Ovary (tissue), 9 donors: ENCODE data around the gene SPAG16. TPM values are rescaled to one million over a fixed set of nuclear protein-coding genes. Genes with fewer than 3 reads are reported as not detected.

Experiments used
- DNase-seq, 5 donors: peaks; one replicate each; pipeline ENCODE4 v3.0.0-alpha.2; 2019 to 2020
- H3K27ac ChIP-seq, 2 donors: fragments of 200-600 bp; one replicate each; pipeline versions ENCODE4 v1.5.1 to v1.8.0; 2019 to 2022
- H3K27me3 ChIP-seq: fragments of 200-600 bp; one replicate; pipeline ENCODE4 v1.8.0; 2022
- H3K36me3 ChIP-seq: fragments of 200-600 bp; sonication (generic); one replicate; pipeline ENCODE4 v1.5.1; 2019
- H3K4me1 ChIP-seq: one replicate; pipeline ENCODE4 v1.8.1; 2013; ENCODE audit warnings: mild to moderate bottlenecking, moderate library complexity; ENCODE audit not compliant: insufficient read depth
- H3K4me3 ChIP-seq: fragments of 200-600 bp; sonication (generic); one replicate; pipeline ENCODE4 v1.5.1; 2017
- H3K9me3 ChIP-seq, 2 donors: fragments of 200-600 bp in 1 of 2; sonication (generic) in 1 of 2; one replicate each; pipeline versions ENCODE4 v1.5.1 to v1.8.1; 2013 to 2019; ENCODE audit warnings: mild to moderate bottlenecking in 1 of 2, moderate library complexity in 1 of 2
- EP300 ChIP-seq: sonication (generic); formaldehyde crosslinking; IDR thresholded peaks from one replicate; pipeline ENCODE4 v1.6.1; 2017; ENCODE audit warnings: antibody characterized with exemption
- POLR2A ChIP-seq: fragments of 450-650 bp; IDR thresholded peaks from one replicate; pipeline ENCODE4 v1.6.1; 2017; ENCODE audit warnings: antibody characterized with exemption, mild to moderate bottlenecking, moderate library complexity
- WGBS, 3 donors: extraction: QIAGEN DNeasy Blood & Tissue Kit in 1 of 3; methylation state at CpG; one replicate each; pipeline versions ENCODE4 v1.1.5 to v1.1.7; 2013 to 2017; 5-methylcytosine and 5-hydroxymethylcytosine counted together
- intact Hi-C, 4 donors: fragments of 100-400 bp; cut with DNase I; formaldehyde crosslinking; loops; one replicate each; pipeline versions ENCODE4 v1.11.0 to v1.15.1; 2022 to 2023
- polyA plus RNA-seq, 2 donors: library from polyadenylated mRNA; stranded (reverse); fragments of 200-250 nt in 1 of 2; fragments of 350-450 nt in 1 of 2; fragmentation: Illumina TruSeq in 1 of 2; extraction: RNeasy Lipid Tissue Mini Kit (QIAGEN cat#74804) in 1 of 2; gene quantifications; one replicate each; pipeline ENCODE4 v1.2.3, GENCODE V29; 2013 to 2014
- total RNA-seq, 7 donors: library from RNA; depleted of rRNA in 2 of 7; stranded (reverse); fragments of >200 nt in 2 of 7; fragmentation: NEBNext Ultra II Directional in 3 of 7; extraction: Animal tissue kit (Norgen Biotek cat#: 25700) in 3 of 7; gene quantifications; one replicate each; pipeline versions ENCODE4 v1.1.0 to v1.2.4, GENCODE V29; 2016 to 2023
- TF ChIP-seq, protein P1 (sequence below), 3 donors: fragments of 450-650 bp in 2 of 3; fragments of 200-600 bp in 1 of 3; IDR thresholded peaks; one replicate each; pipeline versions ENCODE4 v1.5.1 to v1.8.0; 2016 to 2022; ENCODE audit warnings: antibody characterized with exemption in 3 of 3, mild to moderate bottlenecking in 1 of 3
- donor health status: DM: no; HTN: no; CAD: no; lungs with moderate emphysema.
- donor health status: DM: no; HTN: no; CAD: no.
- donor health status: Bipolar disorder and iron deficiency.
- donor health status: DM: yes; HTN: yes; CAD: no.
- donor health status: DM: no; HTN: no; CAD: no.
- donor health status: DM: yes; HTN: yes; CAD: no.

SPAG16 gene
- total and polyA plus RNA-seq, 9 donors, result 25.2 to 58.7 (median 28.9) TPM

- no peak overlapping the region for H3K4me3 ChIP-seq
- H3K4me1 ChIP-seq, result no peaks in the 10 kb centered on the region
- H3K27ac ChIP-seq, result no peak overlapping the region
- H3K27me3 ChIP-seq, result no peaks in the 10 kb centered on the region
- no peaks in the 10 kb centered on the region for H3K9me3 ChIP-seq
- H3K36me3 ChIP-seq, result no peaks in the 10 kb centered on the region
- no peak for DNase-seq
- intact Hi-C loops, result no loop called here
- TF ChIP-seq POLR2A (no peak), EP300 (no peak)
- TF ChIP-seq, protein P1, sequence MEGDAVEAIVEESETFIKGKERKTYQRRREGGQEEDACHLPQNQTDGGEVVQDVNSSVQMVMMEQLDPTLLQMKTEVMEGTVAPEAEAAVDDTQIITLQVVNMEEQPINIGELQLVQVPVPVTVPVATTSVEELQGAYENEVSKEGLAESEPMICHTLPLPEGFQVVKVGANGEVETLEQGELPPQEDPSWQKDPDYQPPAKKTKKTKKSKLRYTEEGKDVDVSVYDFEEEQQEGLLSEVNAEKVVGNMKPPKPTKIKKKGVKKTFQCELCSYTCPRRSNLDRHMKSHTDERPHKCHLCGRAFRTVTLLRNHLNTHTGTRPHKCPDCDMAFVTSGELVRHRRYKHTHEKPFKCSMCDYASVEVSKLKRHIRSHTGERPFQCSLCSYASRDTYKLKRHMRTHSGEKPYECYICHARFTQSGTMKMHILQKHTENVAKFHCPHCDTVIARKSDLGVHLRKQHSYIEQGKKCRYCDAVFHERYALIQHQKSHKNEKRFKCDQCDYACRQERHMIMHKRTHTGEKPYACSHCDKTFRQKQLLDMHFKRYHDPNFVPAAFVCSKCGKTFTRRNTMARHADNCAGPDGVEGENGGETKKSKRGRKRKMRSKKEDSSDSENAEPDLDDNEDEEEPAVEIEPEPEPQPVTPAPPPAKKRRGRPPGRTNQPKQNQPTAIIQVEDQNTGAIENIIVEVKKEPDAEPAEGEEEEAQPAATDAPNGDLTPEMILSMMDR (IDR thresholded peaks at IDR 0.05), result no peak
These were observed 1035.9 kb downstream of the SPAG16 start for GRCh38 chr2:214320211-214320610.

- H3K27ac ChIP-seq, result no peak overlapping the region
- DNase-seq, result no peak
- no peak for TF ChIP-seq POLR2A
- no peak for TF ChIP-seq EP300
- TF ChIP-seq, protein P1 (IDR thresholded peaks at IDR 0.05), result no peak
- H3K27me3 ChIP-seq, result no peaks in the 10 kb centered on the region
- H3K4me1 ChIP-seq, result no peaks in the 10 kb centered on the region
- intact Hi-C loops, result no loop called here
- H3K36me3 ChIP-seq, result no peaks in the 10 kb centered on the region
- no peaks in the 10 kb centered on the region for H3K9me3 ChIP-seq
- WGBS, 3 donors, result 63 to 72% (median 65%) methylated on average over 3 of the region's 3 CpGs
- H3K4me3 ChIP-seq, result no peak overlapping the region
These were observed 1038.4 kb downstream of the SPAG16 start for GRCh38 chr2:214322662-214323061.

GRCh38 chr2:214325404-214325803 lies 1041.1 kb downstream of the SPAG16 start:
- H3K36me3 ChIP-seq, result no peaks in the 10 kb centered on the region
- DNase-seq, result no peak
- TF ChIP-seq EP300 (no peak), POLR2A (no peak)
- TF ChIP-seq, protein P1 (IDR thresholded peaks at IDR 0.05), result no peak
- no peaks in the 10 kb centered on the region for H3K27me3 ChIP-seq
- no peaks in the 10 kb centered on the region for H3K9me3 ChIP-seq
- no peak overlapping the region for H3K4me3 ChIP-seq
- H3K4me1 ChIP-seq, result no peaks in the 10 kb centered on the region
- intact Hi-C loops, result no loop called here
- H3K27ac ChIP-seq, result no peak overlapping the region
- WGBS, 3 donors, result 76 to 89% (median 85%) methylated on average over 1 of the region's 1 CpG

DNA sequence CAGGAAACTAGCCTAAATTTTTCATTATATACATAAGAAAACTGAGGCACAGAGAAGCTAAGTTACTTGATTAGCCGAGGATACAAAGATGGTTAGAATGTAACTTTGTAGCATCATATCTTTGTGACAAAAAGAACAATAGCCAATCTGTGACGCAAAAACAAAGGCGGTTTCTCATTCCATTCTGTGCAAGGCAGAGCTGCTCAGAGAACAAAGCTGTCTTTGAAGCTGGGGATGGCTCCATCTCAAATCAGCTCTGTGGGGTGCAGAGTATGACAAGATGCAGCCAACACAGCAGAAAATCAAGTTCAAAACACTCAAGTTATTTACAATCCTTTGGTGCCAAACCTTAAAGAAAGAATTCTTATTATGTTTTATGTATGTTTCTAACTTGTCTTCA lies 1044.7 kb downstream of the SPAG16 start:
- intact Hi-C loops, result no loop called here
- WGBS, 3 donors, result 81 to 83% (median 83%) methylated on average over 3 of the region's 3 CpGs

More for the DNA sequence above, 1044.7 kb downstream of the SPAG16 start:
- no peak for DNase-seq
- TF ChIP-seq POLR2A (no peak), EP300 (no peak)
- TF ChIP-seq, protein P1 (IDR thresholded peaks at IDR 0.05), result no peak
- H3K4me3 ChIP-seq, result no peak overlapping the region
- no peaks in the 10 kb centered on the region for H3K27me3 ChIP-seq
- H3K9me3 ChIP-seq, result no peaks in the 10 kb centered on the region
- H3K4me1 ChIP-seq, result no peaks in the 10 kb centered on the region
- no peaks in the 10 kb centered on the region for H3K36me3 ChIP-seq
- H3K27ac ChIP-seq, result no peak overlapping the region
